ENCODE results near the gene CSKMT.

DNA sequence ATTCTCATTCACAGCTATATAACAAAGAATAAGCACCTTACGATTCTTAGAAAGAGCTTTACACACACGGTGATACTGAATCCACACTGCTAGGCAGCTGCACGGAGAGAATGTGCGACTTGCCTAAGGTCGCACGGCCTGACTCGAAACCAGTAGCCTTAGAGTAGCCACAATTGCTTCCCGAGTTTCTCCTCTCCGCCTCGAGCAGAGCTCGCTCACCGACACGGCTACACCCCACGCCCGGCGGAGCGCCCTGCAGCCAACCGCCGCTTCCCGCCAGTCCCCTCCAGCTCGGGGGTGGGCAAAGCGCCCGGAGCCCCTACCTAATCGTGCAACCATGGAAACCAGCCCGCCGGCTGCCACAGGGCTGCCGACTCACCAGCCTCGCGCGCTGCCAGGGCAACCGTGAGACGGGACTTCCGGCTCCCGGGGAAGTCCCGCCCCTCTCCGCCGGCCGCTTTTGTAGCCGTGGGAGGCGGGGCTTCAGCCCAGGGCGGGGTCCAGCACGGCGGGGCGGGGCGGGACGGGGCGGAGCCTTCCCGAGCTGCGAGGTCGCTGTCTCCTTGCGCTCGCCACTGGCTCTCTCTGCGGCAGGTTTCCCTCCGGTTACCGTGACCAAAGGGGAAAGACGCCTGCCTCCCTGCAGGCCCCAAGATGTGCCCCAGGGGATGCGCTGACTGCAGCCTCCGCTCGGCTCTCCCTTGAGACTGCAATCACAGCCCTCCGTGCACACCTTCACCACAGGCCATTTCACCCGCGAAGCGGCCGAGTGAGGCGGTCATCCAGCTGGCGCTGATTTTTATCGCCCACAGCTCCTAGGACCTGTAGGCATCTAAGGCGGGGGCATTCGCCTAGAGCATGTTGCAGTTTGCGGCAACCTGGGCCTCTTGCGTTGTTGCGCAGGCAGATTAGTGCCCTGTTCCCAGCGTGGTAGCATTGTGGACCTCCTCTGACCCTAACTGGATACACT, 41.1 kb downstream of the CSKMT start:
- TF ChIP-seq, protein P1, sequence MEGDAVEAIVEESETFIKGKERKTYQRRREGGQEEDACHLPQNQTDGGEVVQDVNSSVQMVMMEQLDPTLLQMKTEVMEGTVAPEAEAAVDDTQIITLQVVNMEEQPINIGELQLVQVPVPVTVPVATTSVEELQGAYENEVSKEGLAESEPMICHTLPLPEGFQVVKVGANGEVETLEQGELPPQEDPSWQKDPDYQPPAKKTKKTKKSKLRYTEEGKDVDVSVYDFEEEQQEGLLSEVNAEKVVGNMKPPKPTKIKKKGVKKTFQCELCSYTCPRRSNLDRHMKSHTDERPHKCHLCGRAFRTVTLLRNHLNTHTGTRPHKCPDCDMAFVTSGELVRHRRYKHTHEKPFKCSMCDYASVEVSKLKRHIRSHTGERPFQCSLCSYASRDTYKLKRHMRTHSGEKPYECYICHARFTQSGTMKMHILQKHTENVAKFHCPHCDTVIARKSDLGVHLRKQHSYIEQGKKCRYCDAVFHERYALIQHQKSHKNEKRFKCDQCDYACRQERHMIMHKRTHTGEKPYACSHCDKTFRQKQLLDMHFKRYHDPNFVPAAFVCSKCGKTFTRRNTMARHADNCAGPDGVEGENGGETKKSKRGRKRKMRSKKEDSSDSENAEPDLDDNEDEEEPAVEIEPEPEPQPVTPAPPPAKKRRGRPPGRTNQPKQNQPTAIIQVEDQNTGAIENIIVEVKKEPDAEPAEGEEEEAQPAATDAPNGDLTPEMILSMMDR (IDR thresholded peaks at IDR 0.05), result no peak
- no peak for TF ChIP-seq POLR2A (IDR thresholded peaks at IDR 0.05)
